ENCODE results near the gene GCN1.

Gene GCN1

DNA sequence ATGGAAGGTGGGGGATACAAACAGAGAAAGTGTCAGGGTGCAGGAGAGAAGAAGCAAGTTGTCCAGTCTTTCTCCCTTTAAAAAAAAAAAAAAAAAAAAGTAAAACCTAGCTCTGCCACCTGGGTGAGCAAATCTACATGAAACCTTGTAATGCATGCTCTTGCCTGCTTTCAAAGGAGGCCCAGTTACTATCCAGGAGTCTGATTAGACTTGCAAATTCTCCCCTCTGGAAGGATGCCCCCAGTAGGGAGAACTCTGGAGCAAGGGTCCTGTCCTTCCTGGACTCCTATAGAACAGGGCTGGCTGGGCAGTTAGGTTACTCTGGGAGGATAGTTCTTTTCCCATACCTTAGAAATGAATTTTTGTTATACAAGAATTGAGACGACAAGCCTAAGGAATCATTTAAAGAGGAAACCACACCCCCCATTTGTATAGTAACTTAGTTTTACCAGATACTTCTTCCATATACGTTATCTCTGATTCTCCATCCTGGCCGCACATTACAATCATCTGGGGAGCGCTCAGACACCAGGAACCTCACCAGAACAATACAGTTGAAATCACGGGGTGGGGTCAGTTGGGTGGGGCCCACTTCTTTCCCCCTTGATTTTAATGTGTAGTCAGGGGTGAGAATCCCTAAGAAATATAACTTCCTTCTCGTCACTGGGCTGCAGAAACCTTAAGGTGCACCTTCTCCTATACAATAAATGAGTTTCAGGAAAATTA, 108.4 kb downstream of the GCN1 start:
- H3K9me3 Mint-ChIP-seq: no peaks in the 10 kb centered on the region
- H3K27ac Mint-ChIP-seq: peak overlapping the region; percentile 45
- no peak for ATAC-seq
- peaks cover 47% of the 10 kb centered on the region for H3K36me3 Mint-ChIP-seq
- H3K4me1 Mint-ChIP-seq: peaks cover 15% of the 10 kb centered on the region
- H3K4me3 Mint-ChIP-seq: no peak overlapping the region
- no peaks in the 10 kb centered on the region for H3K27me3 Mint-ChIP-seq

DNA sequence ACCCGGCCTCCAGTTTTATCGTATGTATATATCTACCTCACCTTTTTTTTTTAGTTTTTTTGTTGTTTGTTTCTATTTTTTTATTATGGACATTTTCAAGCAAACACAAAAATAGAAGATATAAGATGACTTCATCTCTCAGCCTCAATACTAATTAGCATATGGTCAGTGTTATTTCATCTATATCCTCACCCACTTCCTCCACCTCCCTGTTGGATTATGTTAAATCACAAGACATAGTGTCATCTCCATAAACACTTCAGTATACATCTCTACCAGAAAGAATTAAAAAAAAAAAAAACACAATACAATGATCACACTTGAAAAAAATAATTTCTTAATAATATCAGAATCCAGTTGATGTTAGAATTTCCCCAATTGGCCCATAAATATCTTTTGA, 112.9 kb downstream of the GCN1 start:
- ATAC-seq: no peak
- Mint-ChIP-seq H3K27ac (no peak overlapping the region), H3K4me1 (peaks cover 11% of the 10 kb centered on the region), H3K27me3 (no peaks in the 10 kb centered on the region), H3K36me3 (peaks cover 53% of the 10 kb centered on the region), H3K9me3 (no peaks in the 10 kb centered on the region), H3K4me3 (no peak overlapping the region)

DNA sequence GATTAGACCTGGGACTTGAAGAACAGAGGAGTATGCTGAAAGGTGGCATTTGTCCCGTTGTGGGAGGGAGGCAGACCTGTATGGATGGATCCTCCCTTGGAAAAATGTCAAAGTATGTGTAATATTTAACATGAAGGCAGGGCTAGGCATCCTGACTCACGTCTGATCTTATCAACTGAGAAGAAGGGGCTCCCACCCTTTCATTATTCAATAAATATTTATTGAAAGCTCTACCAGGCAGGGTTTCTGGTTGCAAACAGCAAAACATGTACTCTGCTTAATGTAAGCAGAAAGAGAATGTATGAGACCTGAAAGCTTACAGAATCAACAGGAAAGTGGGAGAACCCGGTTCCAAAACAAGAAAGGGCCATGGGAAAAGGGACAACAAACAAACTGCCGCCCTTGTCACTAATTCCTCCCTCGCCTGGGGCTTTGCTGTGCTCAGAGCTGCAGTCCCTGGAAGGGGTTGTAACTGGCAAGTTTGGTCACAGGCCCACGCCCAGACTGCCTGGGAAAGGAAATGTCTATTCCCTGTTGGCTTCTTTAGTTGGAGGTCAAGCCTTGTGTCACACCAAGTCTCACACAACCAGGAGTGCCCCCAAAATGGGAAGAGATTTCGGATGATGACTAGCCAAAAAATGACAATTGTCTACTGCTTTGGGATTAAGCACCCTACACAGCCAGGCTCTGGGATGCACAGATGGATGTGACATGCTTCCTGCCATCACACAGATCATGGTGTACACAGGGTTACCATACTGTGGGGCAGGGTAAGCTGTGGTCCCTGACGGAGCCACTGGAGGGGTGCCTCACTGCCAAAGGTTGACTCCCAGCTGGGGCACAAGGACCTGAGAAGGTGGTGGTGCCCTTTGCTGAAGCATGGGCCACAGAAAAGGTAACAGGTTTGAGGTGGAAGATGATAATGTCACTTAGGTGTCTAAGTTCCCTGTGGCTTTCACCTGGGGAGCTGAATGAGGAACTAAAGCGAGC, 114.8 kb downstream of the GCN1 start:
- no peaks in the 10 kb centered on the region for H3K27me3 Mint-ChIP-seq

DNA sequence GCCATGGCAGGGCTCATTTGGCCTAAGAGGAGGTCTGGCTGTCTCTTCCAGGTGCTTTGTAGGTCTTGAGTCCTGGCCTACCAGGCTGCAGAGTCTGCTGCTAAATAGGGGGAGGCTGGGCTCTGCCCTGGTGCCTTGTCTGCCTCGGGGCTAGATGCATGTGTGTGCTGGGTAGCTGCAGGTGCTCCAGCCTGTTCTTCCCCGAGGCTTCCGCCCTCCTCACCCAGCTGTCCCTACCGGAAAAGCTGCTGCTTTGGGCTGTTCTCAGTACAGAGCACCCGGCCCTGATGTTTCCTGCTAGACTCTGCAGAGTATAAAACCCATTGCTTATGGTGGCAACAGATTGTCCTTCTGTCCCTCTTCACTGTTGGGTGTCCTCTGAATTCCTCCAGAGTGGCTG, 115.6 kb downstream of the GCN1 start:
- Mint-ChIP-seq H3K27ac (no peak overlapping the region), H3K9me3 (no peaks in the 10 kb centered on the region), H3K4me1 (peaks cover 14% of the 10 kb centered on the region), H3K36me3 (peaks cover 54% of the 10 kb centered on the region), H3K27me3 (no peaks in the 10 kb centered on the region), H3K4me3 (no peak overlapping the region)
- no peak for ATAC-seq

More for the DNA sequence above, 114.8 kb downstream of the GCN1 start:
- Mint-ChIP-seq H3K36me3 (peaks cover 50% of the 10 kb centered on the region), H3K4me1 (peaks cover 13% of the 10 kb centered on the region), H3K27ac (no peak overlapping the region), H3K4me3 (no peak overlapping the region), H3K9me3 (no peaks in the 10 kb centered on the region)
- ATAC-seq: no peak

DNA sequence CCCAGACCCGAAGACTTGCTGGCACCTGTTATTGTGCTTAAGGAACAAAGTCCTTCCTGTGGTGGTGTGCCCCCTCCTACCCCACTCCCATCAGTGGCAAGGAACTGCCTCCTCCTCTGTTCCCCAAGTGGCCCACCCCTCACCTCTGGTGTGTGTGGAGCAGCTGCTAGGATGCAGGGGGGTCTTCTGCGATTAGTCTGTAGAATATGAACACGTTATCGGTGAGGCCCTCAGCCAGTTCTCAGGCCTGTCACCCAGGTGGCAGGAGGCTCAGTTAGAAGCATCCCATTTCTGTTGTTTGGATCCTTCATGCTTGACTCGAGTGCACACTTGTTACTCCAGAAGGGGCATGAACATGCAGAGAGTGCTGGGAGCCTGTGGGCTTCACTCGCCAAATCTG, 117.3 kb downstream of the GCN1 start:
- ATAC-seq: no peak
- no peaks in the 10 kb centered on the region for H3K9me3 Mint-ChIP-seq
- H3K27ac Mint-ChIP-seq: no peak overlapping the region
- H3K4me3 Mint-ChIP-seq: no peak overlapping the region
- peaks cover 60% of the 10 kb centered on the region for H3K36me3 Mint-ChIP-seq
- H3K4me1 Mint-ChIP-seq: peaks cover 14% of the 10 kb centered on the region
- no peaks in the 10 kb centered on the region for H3K27me3 Mint-ChIP-seq

Measured in stimulated activated memory B cell treated with anti-CD40 and anti-IgM and Interleukin-4, amounts not matched to agents 10 μg/mL and 1 μg/mL and 100 μg/mL, for 72 hours (primary cell).